Measurements from ENCODE around the gene GPR78. TPM values are rescaled to one million over a fixed set of nuclear protein-coding genes. Genes with fewer than 3 reads are reported as not detected.

Gene GPR78
- total and polyA plus RNA-seq, 2 of the 13 experiments (the other 11 are each of a cell fraction or from before 2014, with no cell fraction given) = 0.01 to 0.07 TPM

- TF ChIP-seq CEBPZ (IDR thresholded peaks at IDR 0.05; ENCODE audit: low read length) = no peak
- TF ChIP-seq ZNF563 (CRISPR knock-in tag; IDR thresholded peaks at IDR 0.05) = peak; percentile 70; the same call in 1 of the 2 replicates
- TF ChIP-seq PHF20 (CRISPR knock-in tag; IDR thresholded peaks at IDR 0.05) = no peak
- no peak for TF ChIP-seq MAFG (CRISPR knock-in tag; IDR thresholded peaks at IDR 0.05)
- TF ChIP-seq ZNF567 (CRISPR knock-in tag; IDR thresholded peaks at IDR 0.05; ENCODE audit: borderline replicate concordance) = no peak
- 0 out of 2 replicates have a peak, but pooled peaks have one; percentile 44 for TF ChIP-seq ZNF296 (CRISPR knock-in tag; conservative IDR thresholded peaks at IDR 0.05)
- 0 out of 2 replicates have a peak, but pooled peaks have one; percentile 46 for TF ChIP-seq MTERF4 (CRISPR knock-in tag; IDR thresholded peaks at IDR 0.05)
- TF ChIP-seq SNAI1 (CRISPR knock-in tag; IDR thresholded peaks at IDR 0.05; ENCODE audit: borderline replicate concordance) = no peak
- no peak for TF ChIP-seq ZMYM2 (CRISPR knock-in tag; IDR thresholded peaks at IDR 0.05)
- peak; percentile 81 for TF ChIP-seq ZNF749 (CRISPR knock-in tag; IDR thresholded peaks at IDR 0.05; ENCODE audit: borderline replicate concordance)
- peak; percentile 55 for TF ChIP-seq ARID5B (CRISPR knock-in tag; IDR thresholded peaks at IDR 0.05)
- no peak for TF ChIP-seq DRAP1 (CRISPR knock-in tag; IDR thresholded peaks at IDR 0.05)
- TF ChIP-seq ATRX (CRISPR knock-in tag; IDR thresholded peaks at IDR 0.05; ENCODE audit: borderline replicate concordance) = no peak
- no peak for TF ChIP-seq NFIC (IDR thresholded peaks at IDR 0.05; ENCODE audit: low read length)
- TF ChIP-seq ZBTB4 (CRISPR knock-in tag; IDR thresholded peaks at IDR 0.05; ENCODE audit: borderline replicate concordance) = no peak
- no peak for TF ChIP-seq JUN (CRISPR knock-in tag; IDR thresholded peaks at IDR 0.05)
- TF ChIP-seq ZNF782 (CRISPR knock-in tag; IDR thresholded peaks at IDR 0.05; ENCODE audit: borderline replicate concordance) = no peak
These were observed at the start of gene GPR78 (continued) for GRCh38 chr4:8580321-8581093.
